Neural progenitor cell (in vitro differentiated cells): ENCODE measurements around the gene TOGARAM2.

ENCODE experiments used
- EZH2 ChIP-seq: fragments of 200-600 bp; sonication (generic); IDR thresholded peaks from 2 replicates; pipeline ENCODE4 v1.6.1; 2017; ENCODE audit warnings: antibody characterized with exemption, mild to moderate bottlenecking, moderate library complexity
- EZH2phosphoT487 ChIP-seq: fragments of 200-600 bp; sonication (generic); IDR thresholded peaks from 2 replicates; pipeline ENCODE4 v1.6.1; 2017; ENCODE audit warnings: antibody characterized with exemption
- TF ChIP-seq, protein P1 (sequence below): fragments of 200-600 bp; sonication (generic); IDR thresholded peaks from 2 replicates; pipeline ENCODE4 v1.5.1; 2017; ENCODE audit warnings: antibody characterized with exemption, mild to moderate bottlenecking

DNA sequence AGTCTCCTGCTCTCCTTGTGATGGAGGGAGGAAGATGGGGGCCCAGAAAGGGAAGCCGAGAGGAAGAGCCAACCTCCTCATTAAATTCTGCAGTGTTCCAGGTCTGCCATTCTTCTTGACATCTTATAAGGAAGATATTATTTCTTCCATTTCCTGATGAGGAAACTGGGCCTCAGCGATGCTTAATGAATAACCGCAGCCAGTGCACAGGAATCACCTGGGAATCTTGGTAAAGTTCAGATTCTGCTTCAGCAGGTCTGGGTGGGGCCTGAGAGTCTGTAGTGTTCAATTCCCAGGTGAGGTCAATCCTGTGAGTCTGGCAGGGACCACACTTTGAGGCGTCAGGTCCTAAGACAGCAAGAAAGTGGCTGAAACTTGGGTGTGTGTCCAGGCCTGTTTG, 75.9 kb downstream of the TOGARAM2 start:
- TF ChIP-seq, protein P1, sequence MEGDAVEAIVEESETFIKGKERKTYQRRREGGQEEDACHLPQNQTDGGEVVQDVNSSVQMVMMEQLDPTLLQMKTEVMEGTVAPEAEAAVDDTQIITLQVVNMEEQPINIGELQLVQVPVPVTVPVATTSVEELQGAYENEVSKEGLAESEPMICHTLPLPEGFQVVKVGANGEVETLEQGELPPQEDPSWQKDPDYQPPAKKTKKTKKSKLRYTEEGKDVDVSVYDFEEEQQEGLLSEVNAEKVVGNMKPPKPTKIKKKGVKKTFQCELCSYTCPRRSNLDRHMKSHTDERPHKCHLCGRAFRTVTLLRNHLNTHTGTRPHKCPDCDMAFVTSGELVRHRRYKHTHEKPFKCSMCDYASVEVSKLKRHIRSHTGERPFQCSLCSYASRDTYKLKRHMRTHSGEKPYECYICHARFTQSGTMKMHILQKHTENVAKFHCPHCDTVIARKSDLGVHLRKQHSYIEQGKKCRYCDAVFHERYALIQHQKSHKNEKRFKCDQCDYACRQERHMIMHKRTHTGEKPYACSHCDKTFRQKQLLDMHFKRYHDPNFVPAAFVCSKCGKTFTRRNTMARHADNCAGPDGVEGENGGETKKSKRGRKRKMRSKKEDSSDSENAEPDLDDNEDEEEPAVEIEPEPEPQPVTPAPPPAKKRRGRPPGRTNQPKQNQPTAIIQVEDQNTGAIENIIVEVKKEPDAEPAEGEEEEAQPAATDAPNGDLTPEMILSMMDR, result no peak
- TF ChIP-seq EZH2phosphoT487, result no peak
- no peak for TF ChIP-seq EZH2
